VCaP (cell line): ENCODE measurements around the gene M6PR.

ENCODE experiments used
- H3K27ac ChIP-seq: fragments of 450-650 bp; 2 replicates; pipeline ENCODE4 v1.5.1; 2017
- CTCF ChIP-seq: fragments of 450-650 bp; conservative IDR thresholded peaks from 2 replicates; pipeline ENCODE4 v1.5.1; 2017; ENCODE audit warnings: mild to moderate bottlenecking, moderate library complexity

Gene M6PR

GRCh38 chr12:8894986-8895385 is 54.5 kb downstream of the M6PR start:
- no peak for TF ChIP-seq CTCF
- H3K27ac ChIP-seq = no peak overlapping the region

GRCh38 chr12:8894378-8894777 is 55.1 kb downstream of the M6PR start:
- H3K27ac ChIP-seq = no peak overlapping the region

GRCh38 chr12:8891976-8892375 is 57.5 kb downstream of the M6PR start:
- TF ChIP-seq CTCF = no peak
- H3K27ac ChIP-seq = no peak overlapping the region

More at GRCh38 chr12:8894378-8894777, 55.1 kb downstream of the M6PR start:
- TF ChIP-seq CTCF = no peak
